ENCODE measurements around the gene IDH3G. TPM values are rescaled to one million over a fixed set of nuclear protein-coding genes. Genes with fewer than 3 reads are reported as not detected.

IDH3G gene
- total RNA-seq, 3 donors from 2014 or later = 75.4 to 91.5 (median 76.5) TPM

GRCh38 chrX:153736071-153736820, 57.9 kb downstream of the IDH3G start:
- Histone ChIP-seq H3K4me3 (no peak overlapping the region), H3K27me3 (peaks cover 0 to 20% of the 10 kb centered on the region in 2 donors), H3K27ac (no peak overlapping the region), H3K9me3 (peaks cover 5% of the 10 kb centered on the region in 2 donors), H3K36me3 (no peaks in the 10 kb centered on the region), H3K4me1 (no peaks in the 10 kb centered on the region)
- intact Hi-C loops (cut with DNase I; ENCODE audit: low total_unique reads) = no loop called here
- no peak for DNase-seq (ENCODE audit: low spot score in 2 of 2)
- no peak for TF ChIP-seq CTCF (IDR thresholded peaks at IDR 0.05)
- no peak for TF ChIP-seq POLR2AphosphoS5 (IDR thresholded peaks at IDR 0.05)
- no peak for TF ChIP-seq POLR2A (IDR thresholded peaks at IDR 0.05)

Other genes with a start within 250 kb of the IDH3G start
- 10 to 100 TPM; 23.9 to 42.6 (median 39.7) TPM for gene CCNQ, start 195.2 kb downstream of the IDH3G start, total RNA-seq
- under 1 TPM in 2 of 3 donors, not detected in 1; 0.33 to 0.73 TPM for gene DUSP9, start 147.2 kb downstream of the IDH3G start, total RNA-seq
- gene PNCK, start 120.6 kb downstream of the IDH3G start, total RNA-seq = 1 to 10 TPM in 1 of 3 donors, under 1 TPM in 2; 0.48 to 1.3 (median 0.73) TPM
- gene SLC6A8, start 106.4 kb downstream of the IDH3G start, total RNA-seq = 10 to 100 TPM in 2 of 3 donors, 1 to 10 TPM in 1; 7.6 to 40.8 (median 18.4) TPM
- gene BCAP31, start 70.0 kb downstream of the IDH3G start, total RNA-seq = 100 to 1,000 TPM; 120 to 245 (median 129) TPM
- gene ABCD1, start 69.5 kb downstream of the IDH3G start, total RNA-seq = 10 to 100 TPM; 10.2 to 27.8 (median 10.5) TPM
- 10 to 100 TPM; 12.3 to 17.9 (median 13.4) TPM for gene PLXNB3, start 30.1 kb downstream of the IDH3G start, total RNA-seq
- 1 to 10 TPM in 2 of 3 donors, under 1 TPM in 1; 0.33 to 1.5 (median 1.3) TPM for gene SRPK3, start 13.3 kb downstream of the IDH3G start, total RNA-seq
- gene SSR4, start 293 bp upstream of the IDH3G start, total RNA-seq = 100 to 1,000 TPM; 112 to 252 (median 182) TPM
- 1 to 10 TPM in 2 of 3 donors, under 1 TPM in 1; 0.80 to 5.6 (median 2.9) TPM for gene PDZD4, start 36.2 kb upstream of the IDH3G start, total RNA-seq
- gene L1CAM, start 91.8 kb upstream of the IDH3G start, total RNA-seq = 1 to 10 TPM in 1 of 3 donors, under 1 TPM in 2; 0.29 to 1.8 (median 0.66) TPM
- 1 to 10 TPM in 2 of 3 donors, under 1 TPM in 1; 0.44 to 5.9 (median 5.3) TPM for gene AVPR2, start 110.3 kb upstream of the IDH3G start, total RNA-seq
- gene ARHGAP4, start 131.9 kb upstream of the IDH3G start, total RNA-seq = 10 to 100 TPM; 18.4 to 21.5 (median 19.8) TPM
- 10 to 100 TPM; 57.7 to 81.0 (median 79.2) TPM for gene NAA10, start 140.7 kb upstream of the IDH3G start, total RNA-seq
- 10 to 100 TPM in 1 of 3 donors, 1 to 10 TPM in 2; 6.6 to 50.7 (median 6.9) TPM for gene RENBP, start 150.3 kb upstream of the IDH3G start, total RNA-seq
- gene HCFC1, start 177.4 kb upstream of the IDH3G start, total RNA-seq = 10 to 100 TPM; 20.2 to 23.0 (median 22.6) TPM
- gene TMEM187, start 178.4 kb upstream of the IDH3G start, total RNA-seq = 10 to 100 TPM in 1 of 3 donors, 1 to 10 TPM in 2; 7.6 to 10.9 (median 8.2) TPM
- 10 to 100 TPM; 43.7 to 66.2 (median 50.8) TPM for gene IRAK1, start 225.5 kb upstream of the IDH3G start, total RNA-seq

Data from breast epithelium (tissue), 4 donors.